Epithelial cell of prostate (primary cell): ENCODE results near the gene SOCS4.
A peak's percentile ranks its signal among the peaks of the same experiment; 100 is the strongest.
"Not testable (repeated sequence)": the region's sequence is repeated elsewhere in the genome, so short reads cannot be mapped to it uniquely, and the experiment has no call there.

Experiments
- DNase-seq: peaks from one replicate; pipeline ENCODE4 v3.0.0-alpha.2; 2011; ENCODE audit warnings: low read depth, low spot score
- H3K27ac ChIP-seq: fragments of 450-650 bp; 2 replicates; pipeline ENCODE4 v1.5.1; 2017; ENCODE audit warnings: mild to moderate bottlenecking

Gene SOCS4

GRCh38 chr14:55026793-55027561 lies at the start of gene SOCS4, which contains the start of gene WDHD1:
Gene SOCS4 (plus strand): TSS chr14:55027236. CDS start chr14:55043042, 15,806 bp downstream.
Gene WDHD1 (minus strand): TSS chr14:55027099. CDS start chr14:55026787, 312 bp downstream.
- H3K27ac ChIP-seq, result peak within 1 kb of the TSS; percentile 80
- peak; percentile 60 for DNase-seq

- H3K27ac ChIP-seq, result no peak overlapping the region
- no peak for DNase-seq
These were observed 48.0 kb upstream of the SOCS4 start for GRCh38 chr14:54979039-54979438.

GRCh38 chr14:54981698-54982097 lies 45.3 kb upstream of the SOCS4 start:
- no peak overlapping the region for H3K27ac ChIP-seq

GRCh38 chr14:54985156-54985555 lies 41.9 kb upstream of the SOCS4 start:
- H3K27ac ChIP-seq, result peak overlapping the region; percentile 44
- DNase-seq, result peak; percentile 39

More at GRCh38 chr14:54981698-54982097, 45.3 kb upstream of the SOCS4 start:
- DNase-seq, result no peak

- no peak for DNase-seq
These were observed 26.7 kb upstream of the SOCS4 start for GRCh38 chr14:55000381-55000780.

GRCh38 chr14:55005071-55005470 lies 22.0 kb upstream of the SOCS4 start:
- no peak overlapping the region for H3K27ac ChIP-seq
- no peak for DNase-seq

More at GRCh38 chr14:55000381-55000780, 26.7 kb upstream of the SOCS4 start:
- no peak overlapping the region for H3K27ac ChIP-seq

- no peak for DNase-seq
- H3K27ac ChIP-seq, result peak overlapping the region; percentile 43
These were observed 12.0 kb upstream of the SOCS4 start for GRCh38 chr14:55015006-55015405.

GRCh38 chr14:55019968-55020554 lies 7.0 kb upstream of the SOCS4 start:
- H3K27ac ChIP-seq, result no peak overlapping the region
- no peak for DNase-seq

GRCh38 chr14:55024365-55024764 lies 2.7 kb upstream of the SOCS4 start:
- not testable (repeated sequence) for DNase-seq, H3K27ac ChIP-seq

- H3K27ac ChIP-seq, result peak overlapping the region; percentile 80
- DNase-seq, result no peak
These were observed 1.1 kb upstream of the SOCS4 start for GRCh38 chr14:55025948-55026347.

GRCh38 chr14:55026441-55026792 lies 619 bp upstream of the SOCS4 start:
- H3K27ac ChIP-seq, result peak overlapping the region; percentile 80
- DNase-seq, result no peak

- H3K27ac ChIP-seq, result no peak overlapping the region
- DNase-seq, result no peak
These were observed 1.0 kb downstream of the SOCS4 start for GRCh38 chr14:55028066-55028465.

- no peak for DNase-seq
- no peak overlapping the region for H3K27ac ChIP-seq
These were observed 1.4 kb downstream of the SOCS4 start for GRCh38 chr14:55028476-55028875.

- no peak for DNase-seq
- H3K27ac ChIP-seq, result no peak overlapping the region
These were observed 4.2 kb downstream of the SOCS4 start for GRCh38 chr14:55031190-55031589.

GRCh38 chr14:55037995-55038394 lies 11.0 kb downstream of the SOCS4 start:
- H3K27ac ChIP-seq, result peak overlapping the region; percentile 60
- DNase-seq, result not testable (repeated sequence)

- no peak for DNase-seq
- H3K27ac ChIP-seq, result peak overlapping the region; percentile 60
These were observed 11.7 kb downstream of the SOCS4 start for GRCh38 chr14:55038708-55039107.

- no peak for DNase-seq
- no peak overlapping the region for H3K27ac ChIP-seq
These were observed 16.5 kb downstream of the SOCS4 start for GRCh38 chr14:55043528-55043927.

- no peak for DNase-seq
- H3K27ac ChIP-seq, result no peak overlapping the region
These were observed 18.1 kb downstream of the SOCS4 start for GRCh38 chr14:55045087-55045486.

GRCh38 chr14:55047301-55048053 lies 20.4 kb downstream of the SOCS4 start:
- no peak for DNase-seq
- no peak overlapping the region for H3K27ac ChIP-seq

- no peak overlapping the region for H3K27ac ChIP-seq
- no peak for DNase-seq
These were observed 21.9 kb downstream of the SOCS4 start for GRCh38 chr14:55048900-55049436.

- H3K27ac ChIP-seq, result peak overlapping the region; percentile 97
- DNase-seq, result no peak
These were observed 24.1 kb downstream of the SOCS4 start for GRCh38 chr14:55051165-55051422.
